PC-3 (cell line): ENCODE data around the gene CAMK2B. TPM values are rescaled to one million over a fixed set of nuclear protein-coding genes. Genes with fewer than 3 reads are reported as not detected.

ENCODE experiments used
- ATAC-seq: fragments of 200-7000 bp; cut with Tn5 transposase; 2 replicates; pipeline ENCODE4 v1.9.1; 2020; ENCODE audit warnings: mild to moderate bottlenecking, moderate library complexity
- BruUV-seq: library from RNA; stranded (reverse); fragments of 400-500 nt; replicated peaks from 2 replicates; lab custom pipeline; 2021; lab: Mats Ljungman, UMichigan
- CTCF ChIA-PET: fragments of 300-600 bp; sonication (Branson Sonifier 250); formaldehyde crosslinking; loops from one replicate; lab custom pipeline; 2022; ENCODE audit warnings: antibody characterized with exemption; lab: Charles Lee
- POLR2A ChIA-PET: fragments of 300-600 bp; sonication (Branson Sonifier 250); formaldehyde crosslinking; loops from one replicate; lab custom pipeline; 2022; ENCODE audit warnings: antibody characterized with exemption; ENCODE audit not compliant: unreplicated experiment; lab: Charles Lee
- DNase-seq: peaks from one replicate; pipeline ENCODE4 v3.0.0-alpha.2; 2015
- H2AFZ ChIP-seq: fragments of 300-600 bp; sonication (generic); 2 replicates; pipeline ENCODE4 v1.6.0; 2016; ENCODE audit warnings: antibody characterized with exemption, low read length
- H3F3A ChIP-seq: fragments of 300-600 bp; sonication (generic); one replicate; pipeline ENCODE4 v1.6.0; 2017; ENCODE audit warnings: antibody characterized with exemption, low read length, control low read depth, mild to moderate bottlenecking; ENCODE audit not compliant: unreplicated experiment
- H3K27ac ChIP-seq: fragments of 300-600 bp; sonication (generic); 2 replicates; pipeline ENCODE4 v1.5.1; 2016; ENCODE audit warnings: mild to moderate bottlenecking, low read length
- H3K27me3 ChIP-seq: fragments of 300-600 bp; sonication (generic); 2 replicates; pipeline ENCODE4 v1.6.1; 2016; ENCODE audit warnings: low read length, mixed read lengths
- H3K36me3 ChIP-seq: fragments of 300-600 bp; sonication (generic); 2 replicates; pipeline ENCODE4 v1.6.1; 2016; ENCODE audit warnings: low read depth, mixed run types, low read length, mixed read lengths
- H3K4me1 ChIP-seq: fragments of 300-600 bp; sonication (generic); 2 replicates; pipeline ENCODE4 v1.5.1; 2016; ENCODE audit warnings: low read length; ENCODE audit not compliant: insufficient read depth
- H3K4me2 ChIP-seq: fragments of 300-600 bp; sonication (generic); 2 replicates; pipeline ENCODE4 v1.6.0; 2016; ENCODE audit warnings: low read length
- H3K4me3 ChIP-seq: fragments of 300-600 bp; sonication (generic); 2 replicates; pipeline ENCODE4 v1.5.1; 2016; ENCODE audit warnings: mild to moderate bottlenecking, low read length, mixed read lengths
- H3K79me2 ChIP-seq: fragments of 300-600 bp; sonication (generic); 2 replicates; pipeline ENCODE4 v1.6.1; 2017; ENCODE audit warnings: low read length, mixed read lengths
- H3K9ac ChIP-seq: fragments of 300-600 bp; sonication (generic); 2 replicates; pipeline ENCODE4 v1.6.0; 2016; ENCODE audit warnings: mild to moderate bottlenecking, low read length
- H3K9me2 ChIP-seq: fragments of 300-600 bp; sonication (generic); replicated peaks from 2 replicates; pipeline ENCODE4 v1.6.1; 2016; ENCODE audit warnings: mixed run types, low read length, mixed read lengths
- H3K9me3 ChIP-seq: fragments of 300-600 bp; sonication (generic); 2 replicates; pipeline ENCODE4 v1.6.1; 2016; ENCODE audit warnings: low read length, mixed read lengths
- H4K20me1 ChIP-seq: fragments of 300-600 bp; sonication (generic); 2 replicates; pipeline ENCODE4 v1.6.1; 2016; ENCODE audit warnings: low read length, mixed read lengths
- EZH2 ChIP-seq: fragments of 300-600 bp; sonication (generic); IDR thresholded peaks from one replicate; pipeline ENCODE4 v1.6.1; 2017; ENCODE audit warnings: antibody characterized with exemption, mild to moderate bottlenecking, low read length; ENCODE audit not compliant: unreplicated experiment
- EZH2phosphoT487 ChIP-seq: fragments of 300-600 bp; sonication (generic); IDR thresholded peaks from 2 replicates; pipeline ENCODE4 v1.6.1; 2018; ENCODE audit warnings: mild to moderate bottlenecking, antibody characterized with exemption, low read length, borderline replicate concordance
- intact Hi-C: fragments of 100-400 bp; cut with micrococcal nuclease; formaldehyde crosslinking; loops from 2 replicates; pipeline ENCODE4 v1.9.0; 2023
- total RNA-seq: library from RNA; depleted of rRNA; stranded (reverse); fragments of >200 nt; gene quantifications from 2 replicates; pipeline ENCODE4 v1.2.3, GENCODE V29; 2014
- TF ChIP-seq, protein P1 (sequence below): fragments of 300-600 bp; sonication (generic); conservative IDR thresholded peaks from 2 replicates; pipeline ENCODE4 v1.5.1; 2017; ENCODE audit warnings: antibody characterized with exemption, low read depth, mild to moderate bottlenecking, low read length

CAMK2B gene
- total RNA-seq, 1 experiment from 2014 or later = 1.2 TPM

DNA sequence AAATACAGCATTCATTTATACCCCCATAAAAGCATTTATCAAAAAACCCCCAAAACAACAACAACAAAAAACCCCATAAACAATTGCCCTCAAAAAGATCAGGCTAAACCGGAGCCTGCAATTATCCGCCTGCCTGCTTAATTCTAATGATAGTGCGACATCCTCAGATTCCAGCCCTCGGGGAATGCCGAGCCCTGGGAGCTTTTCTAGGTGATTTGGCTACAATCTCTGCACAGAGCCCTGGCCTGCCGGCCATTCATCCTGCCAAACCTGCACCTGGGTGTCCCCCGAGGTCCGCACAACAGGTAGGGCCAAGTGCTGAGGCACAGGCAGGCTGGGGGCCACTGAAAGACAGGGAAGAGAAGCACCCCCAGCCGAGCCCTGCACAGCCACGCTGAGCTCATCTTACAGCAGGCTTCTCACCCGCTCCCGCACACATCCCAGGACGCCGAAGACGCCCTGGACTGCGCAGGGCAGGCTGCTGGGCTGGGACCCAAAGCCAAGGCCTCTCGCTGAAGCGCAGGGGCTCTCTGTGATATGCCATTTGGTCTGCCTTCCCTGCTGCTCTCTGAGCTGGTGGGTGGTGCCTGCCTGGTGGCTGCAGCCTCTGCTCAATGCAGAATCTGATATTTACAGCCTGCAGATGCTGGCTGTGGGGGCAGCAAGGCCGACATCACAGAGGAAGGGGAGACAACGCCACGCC lies 57.5 kb downstream of the CAMK2B start:
- ChIA-PET POLR2A (no interaction called here), CTCF (no interaction called here)
- Histone ChIP-seq H3K4me3 (no peak overlapping the region), H3K9me3 (no peaks in the 10 kb centered on the region), H3K4me2 (no peak overlapping the region), H4K20me1 (no peaks in the 10 kb centered on the region), H3K4me1 (peaks cover 19% of the 10 kb centered on the region), H3K9me2 (no peaks in the 10 kb centered on the region), H3K36me3 (no peaks in the 10 kb centered on the region), H3K27ac (no peak overlapping the region), H3K79me2 (no peaks in the 10 kb centered on the region), H3K9ac (no peak overlapping the region), H3K27me3 (no peaks in the 10 kb centered on the region), H2AFZ (no peak overlapping the region), H3F3A (no peaks in the 10 kb centered on the region)
- ATAC-seq = no peak
- DNase-seq = no peak
- TF ChIP-seq EZH2phosphoT487 (no peak), EZH2 (no peak)
- TF ChIP-seq, protein P1, sequence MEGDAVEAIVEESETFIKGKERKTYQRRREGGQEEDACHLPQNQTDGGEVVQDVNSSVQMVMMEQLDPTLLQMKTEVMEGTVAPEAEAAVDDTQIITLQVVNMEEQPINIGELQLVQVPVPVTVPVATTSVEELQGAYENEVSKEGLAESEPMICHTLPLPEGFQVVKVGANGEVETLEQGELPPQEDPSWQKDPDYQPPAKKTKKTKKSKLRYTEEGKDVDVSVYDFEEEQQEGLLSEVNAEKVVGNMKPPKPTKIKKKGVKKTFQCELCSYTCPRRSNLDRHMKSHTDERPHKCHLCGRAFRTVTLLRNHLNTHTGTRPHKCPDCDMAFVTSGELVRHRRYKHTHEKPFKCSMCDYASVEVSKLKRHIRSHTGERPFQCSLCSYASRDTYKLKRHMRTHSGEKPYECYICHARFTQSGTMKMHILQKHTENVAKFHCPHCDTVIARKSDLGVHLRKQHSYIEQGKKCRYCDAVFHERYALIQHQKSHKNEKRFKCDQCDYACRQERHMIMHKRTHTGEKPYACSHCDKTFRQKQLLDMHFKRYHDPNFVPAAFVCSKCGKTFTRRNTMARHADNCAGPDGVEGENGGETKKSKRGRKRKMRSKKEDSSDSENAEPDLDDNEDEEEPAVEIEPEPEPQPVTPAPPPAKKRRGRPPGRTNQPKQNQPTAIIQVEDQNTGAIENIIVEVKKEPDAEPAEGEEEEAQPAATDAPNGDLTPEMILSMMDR = no peak
- intact Hi-C loops = no loop called here
- no TSS peak for BruUV-seq

DNA sequence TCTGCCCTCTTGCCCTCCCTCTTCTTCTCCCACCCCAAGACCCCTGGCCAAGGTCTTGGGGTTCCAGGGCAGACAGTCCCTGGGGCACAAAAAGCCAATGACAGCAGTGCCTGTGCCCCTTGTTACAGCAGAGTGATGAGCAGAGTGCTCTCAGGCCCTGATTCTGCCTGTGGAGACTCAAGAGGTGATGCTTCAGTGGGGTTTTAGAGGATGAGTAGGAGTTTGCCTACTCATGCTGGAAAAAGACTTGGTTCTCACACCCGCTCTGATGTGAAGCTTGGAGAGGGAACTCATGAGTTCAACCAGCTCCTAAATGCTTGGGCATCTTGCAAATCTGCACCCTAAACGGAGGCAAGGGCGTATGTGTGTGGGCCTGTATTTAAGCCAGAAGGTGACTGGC lies 58.2 kb downstream of the CAMK2B start:
- ChIA-PET POLR2A (no interaction called here), CTCF (no interaction called here)
- Histone ChIP-seq H4K20me1 (no peaks in the 10 kb centered on the region), H3K4me2 (no peak overlapping the region), H3K9me3 (no peaks in the 10 kb centered on the region), H3K27me3 (no peaks in the 10 kb centered on the region), H3K79me2 (no peaks in the 10 kb centered on the region), H3K9me2 (no peaks in the 10 kb centered on the region), H3K36me3 (no peaks in the 10 kb centered on the region), H3K4me3 (no peak overlapping the region), H3K27ac (no peak overlapping the region), H3F3A (no peaks in the 10 kb centered on the region), H2AFZ (no peak overlapping the region), H3K4me1 (peaks cover 19% of the 10 kb centered on the region), H3K9ac (no peak overlapping the region)
- intact Hi-C loops = no loop called here
- no peak for ATAC-seq
- no peak for DNase-seq
- TF ChIP-seq, protein P1 = no peak
- TF ChIP-seq EZH2phosphoT487 = no peak
- TF ChIP-seq EZH2 = no peak
- no TSS peak for BruUV-seq

DNA sequence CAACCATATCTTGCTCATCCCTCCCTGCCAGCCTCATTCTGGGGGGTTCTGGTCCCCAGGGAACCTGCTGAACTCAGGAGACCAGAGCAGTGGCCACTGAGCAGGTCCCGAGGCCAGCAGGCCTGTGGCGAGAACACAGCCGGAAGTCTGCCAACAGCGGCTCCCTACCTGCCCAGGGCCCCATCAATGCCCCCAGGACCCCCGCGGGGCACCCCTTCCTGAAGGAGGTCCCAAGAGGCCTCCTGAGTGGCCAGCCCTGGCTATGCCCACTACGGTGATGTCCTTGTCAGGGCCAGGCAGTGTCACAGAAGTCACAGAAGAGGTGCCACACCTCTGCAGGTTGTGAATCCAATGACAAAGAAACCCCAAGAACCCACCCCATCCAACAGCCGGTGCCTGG lies 58.9 kb downstream of the CAMK2B start:
- no peak overlapping the region for H3K9ac ChIP-seq
- no peaks in the 10 kb centered on the region for H3K79me2 ChIP-seq
- H3K36me3 ChIP-seq = no peaks in the 10 kb centered on the region
- H3K4me3 ChIP-seq = no peak overlapping the region
- peaks cover 19% of the 10 kb centered on the region for H3K4me1 ChIP-seq
- H3K27ac ChIP-seq = no peak overlapping the region
- no TSS peak for BruUV-seq
- H3K27me3 ChIP-seq = no peaks in the 10 kb centered on the region
- ChIA-PET POLR2A (no interaction called here), CTCF (no interaction called here)
- DNase-seq (no peak), ATAC-seq (no peak)
- no peaks in the 10 kb centered on the region for H3K9me2 ChIP-seq
- H3F3A ChIP-seq = no peaks in the 10 kb centered on the region
- H4K20me1 ChIP-seq = no peaks in the 10 kb centered on the region
- H3K9me3 ChIP-seq = no peaks in the 10 kb centered on the region
- intact Hi-C loops = no loop called here
- TF ChIP-seq EZH2phosphoT487 (no peak), EZH2 (no peak)
- TF ChIP-seq, protein P1 = no peak
- H3K4me2 ChIP-seq = no peak overlapping the region
- no peak overlapping the region for H2AFZ ChIP-seq
